ENCODE results near the gene TOR4A. TPM values are rescaled to one million over a fixed set of nuclear protein-coding genes. Genes with fewer than 3 reads are reported as not detected.

Gene TOR4A
- total and polyA plus RNA-seq, 9 of the 15 experiments (the other 6 are each of a cell fraction or from before 2014, with no cell fraction given), result 3.9 to 49.2 (median 8.8) TPM

- TF ChIP-seq STAT6 (CRISPR knock-in tag; IDR thresholded peaks at IDR 0.05) (no peak), ZNF764 (CRISPR knock-in tag; IDR thresholded peaks at IDR 0.05; ENCODE audit: low read depth) (no peak), MCM5 (IDR thresholded peaks at IDR 0.05; ENCODE audit: low read depth) (no peak), LARP7 (IDR thresholded peaks at IDR 0.05) (0 out of 2 replicates have a peak, but pooled peaks have one; percentile 25), ZNF444 (CRISPR knock-in tag; IDR thresholded peaks at IDR 0.05) (no peak), NR0B1 (IDR thresholded peaks at IDR 0.05; ENCODE audit: partially characterized antibody) (no peak), FOXM1 (IDR thresholded peaks at IDR 0.05; ENCODE audit: low read depth) (no peak), FOXM1 (CRISPR knock-in tag; IDR thresholded peaks at IDR 0.05; ENCODE audit: low read depth) (peak; percentile 46; the same call in 1 of the 2 replicates), EHMT2 (IDR thresholded peaks at IDR 0.05) (no peak), BCLAF1 (IDR thresholded peaks at IDR 0.05; ENCODE audit: borderline replicate concordance in 1 of 2, control insufficient read depth in 1 of 2, low read depth in 2 of 2, low read length in 1 of 2) (peak in 1 of 2 experiments; percentile 62; a peak in 1 of 4 replicates), RBM34 (IDR thresholded peaks at IDR 0.05; ENCODE audit: borderline replicate concordance, insufficient read depth, low read length) (no peak), NR3C1 (CRISPR knock-in tag; IDR thresholded peaks at IDR 0.05) (no peak)
Observed at GRCh38 chr9:137277329-137278041, at the start of gene TOR4A (continued).
